ENCODE data around the gene FLRT1. TPM values are rescaled to one million over a fixed set of nuclear protein-coding genes. Genes with fewer than 3 reads are reported as not detected.

FLRT1 gene
- total and polyA plus RNA-seq, 2 of the 13 experiments (the other 11 are each of a cell fraction or from before 2014, with no cell fraction given) = 0.02 to 0.08 TPM

DNA sequence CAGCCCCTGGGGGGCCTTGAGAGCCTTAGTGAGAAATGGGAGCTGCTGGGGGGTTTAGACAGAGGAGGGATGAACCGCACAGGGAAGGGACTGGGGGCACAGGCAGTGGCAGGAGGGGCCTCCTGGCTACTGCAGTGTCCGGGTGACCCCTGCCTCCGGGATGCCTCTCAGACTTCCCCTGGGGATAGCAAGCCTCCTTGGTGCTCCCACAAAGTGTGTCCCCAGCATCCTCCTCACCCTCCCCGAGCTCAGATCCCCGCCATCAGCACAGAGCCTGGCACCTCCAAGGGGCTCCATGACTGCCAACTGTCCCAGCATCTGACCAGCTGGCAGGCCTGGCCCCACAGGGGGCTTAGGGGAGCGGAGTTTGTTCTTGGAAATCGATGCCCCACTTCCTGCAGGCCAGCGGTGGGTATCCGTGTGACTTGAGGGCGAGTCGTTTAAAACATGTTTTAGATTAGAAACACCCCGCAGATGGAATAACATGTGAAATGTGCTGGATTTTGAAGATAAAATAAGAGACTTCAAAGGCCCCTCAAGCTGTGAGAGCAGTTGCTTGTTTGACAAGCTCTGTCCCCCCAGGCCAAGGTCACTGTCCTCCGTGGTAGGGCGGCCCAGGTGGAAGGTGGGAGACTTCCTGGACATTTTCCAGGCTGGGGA lies 13.5 kb upstream of the FLRT1 start:
- intact Hi-C loops (cut with micrococcal nuclease; ENCODE audit: unreplicated experiment) (no loop called here), in situ Hi-C loops (cut with HindIII; ENCODE audit: extremely low pct_ligation_motif_present, low pct_unique_long_range_greater_than_20kb) (no loop called here)
- no peak overlapping the region; a peak in 1 of 6 replicates for H3K4me3 ChIP-seq (replicated peaks in 1 of 3; ENCODE audit: insufficient read depth in 1 of 3, low read depth in 2 of 3, low read length in 3 of 3)
- ChIA-PET CTCF (ENCODE audit: low intra/inter-chr PET ratio, low total read pairs) (no interaction called here), POLR2A (interaction anchor here (0.7 to 1.3 kb wide), 3 partner anchors 11 to 211 kb away, joined by 3 to 5 read pairs (median 3); no protein-coding TSS in a partner anchor)
- H3K79me2 ChIP-seq (ENCODE audit: insufficient read depth, low read length) = no peaks in the 10 kb centered on the region
- H3K27ac ChIP-seq (ENCODE audit: extremely low read length, insufficient read depth, low read length) = no peak overlapping the region
- DNase-seq (ENCODE audit: low spot score) (no peak), FAIRE-seq (no peak), ATAC-seq (peak; percentile 17)
- no peaks in the 10 kb centered on the region for H3K36me3 ChIP-seq (replicated peaks in 1 of 2; ENCODE audit: control insufficient read depth in 1 of 2, insufficient read depth in 2 of 2, low read length in 2 of 2)
- no peak overlapping the region for H2AFZ ChIP-seq (ENCODE audit: low read length)
- TF ChIP-seq, protein P1, sequence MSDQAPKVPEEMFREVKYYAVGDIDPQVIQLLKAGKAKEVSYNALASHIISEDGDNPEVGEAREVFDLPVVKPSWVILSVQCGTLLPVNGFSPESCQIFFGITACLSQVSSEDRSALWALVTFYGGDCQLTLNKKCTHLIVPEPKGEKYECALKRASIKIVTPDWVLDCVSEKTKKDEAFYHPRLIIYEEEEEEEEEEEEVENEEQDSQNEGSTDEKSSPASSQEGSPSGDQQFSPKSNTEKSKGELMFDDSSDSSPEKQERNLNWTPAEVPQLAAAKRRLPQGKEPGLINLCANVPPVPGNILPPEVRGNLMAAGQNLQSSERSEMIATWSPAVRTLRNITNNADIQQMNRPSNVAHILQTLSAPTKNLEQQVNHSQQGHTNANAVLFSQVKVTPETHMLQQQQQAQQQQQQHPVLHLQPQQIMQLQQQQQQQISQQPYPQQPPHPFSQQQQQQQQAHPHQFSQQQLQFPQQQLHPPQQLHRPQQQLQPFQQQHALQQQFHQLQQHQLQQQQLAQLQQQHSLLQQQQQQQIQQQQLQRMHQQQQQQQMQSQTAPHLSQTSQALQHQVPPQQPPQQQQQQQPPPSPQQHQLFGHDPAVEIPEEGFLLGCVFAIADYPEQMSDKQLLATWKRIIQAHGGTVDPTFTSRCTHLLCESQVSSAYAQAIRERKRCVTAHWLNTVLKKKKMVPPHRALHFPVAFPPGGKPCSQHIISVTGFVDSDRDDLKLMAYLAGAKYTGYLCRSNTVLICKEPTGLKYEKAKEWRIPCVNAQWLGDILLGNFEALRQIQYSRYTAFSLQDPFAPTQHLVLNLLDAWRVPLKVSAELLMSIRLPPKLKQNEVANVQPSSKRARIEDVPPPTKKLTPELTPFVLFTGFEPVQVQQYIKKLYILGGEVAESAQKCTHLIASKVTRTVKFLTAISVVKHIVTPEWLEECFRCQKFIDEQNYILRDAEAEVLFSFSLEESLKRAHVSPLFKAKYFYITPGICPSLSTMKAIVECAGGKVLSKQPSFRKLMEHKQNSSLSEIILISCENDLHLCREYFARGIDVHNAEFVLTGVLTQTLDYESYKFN (CRISPR knock-in tag; conservative IDR thresholded peaks at IDR 0.05) = 0 out of 2 replicates have a peak, but pooled peaks have one; percentile 22
- TF ChIP-seq ZNF263 (CRISPR knock-in tag; IDR thresholded peaks at IDR 0.05) = peak; percentile 70
- peak; percentile 58; the same call in 1 of the 2 replicates for TF ChIP-seq ZBTB7B (CRISPR knock-in tag; IDR thresholded peaks at IDR 0.05)
- TF ChIP-seq HNRNPL (IDR thresholded peaks at IDR 0.05; ENCODE audit: low read depth, low read length) = 0 out of 2 replicates have a peak, but pooled peaks have one; percentile 42
- TF ChIP-seq ZNF205 (CRISPR knock-in tag; IDR thresholded peaks at IDR 0.05) = no peak
- TF ChIP-seq THAP11 (CRISPR knock-in tag; IDR thresholded peaks at IDR 0.05) = no peak
- TF ChIP-seq RARA (CRISPR knock-in tag; IDR thresholded peaks at IDR 0.05) = 0 out of 2 replicates have a peak, but pooled peaks have one; percentile 24
- TF ChIP-seq, protein P2, sequence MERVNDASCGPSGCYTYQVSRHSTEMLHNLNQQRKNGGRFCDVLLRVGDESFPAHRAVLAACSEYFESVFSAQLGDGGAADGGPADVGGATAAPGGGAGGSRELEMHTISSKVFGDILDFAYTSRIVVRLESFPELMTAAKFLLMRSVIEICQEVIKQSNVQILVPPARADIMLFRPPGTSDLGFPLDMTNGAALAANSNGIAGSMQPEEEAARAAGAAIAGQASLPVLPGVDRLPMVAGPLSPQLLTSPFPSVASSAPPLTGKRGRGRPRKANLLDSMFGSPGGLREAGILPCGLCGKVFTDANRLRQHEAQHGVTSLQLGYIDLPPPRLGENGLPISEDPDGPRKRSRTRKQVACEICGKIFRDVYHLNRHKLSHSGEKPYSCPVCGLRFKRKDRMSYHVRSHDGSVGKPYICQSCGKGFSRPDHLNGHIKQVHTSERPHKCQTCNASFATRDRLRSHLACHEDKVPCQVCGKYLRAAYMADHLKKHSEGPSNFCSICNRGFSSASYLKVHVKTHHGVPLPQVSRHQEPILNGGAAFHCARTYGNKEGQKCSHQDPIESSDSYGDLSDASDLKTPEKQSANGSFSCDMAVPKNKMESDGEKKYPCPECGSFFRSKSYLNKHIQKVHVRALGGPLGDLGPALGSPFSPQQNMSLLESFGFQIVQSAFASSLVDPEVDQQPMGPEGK (CRISPR knock-in tag; IDR thresholded peaks at IDR 0.05) = 0 out of 2 replicates have a peak, but pooled peaks have one; percentile 32
- TF ChIP-seq BCL6 (CRISPR knock-in tag; IDR thresholded peaks at IDR 0.05) = 0 out of 2 replicates have a peak, but pooled peaks have one; percentile 28
- H3K4me2 ChIP-seq (ENCODE audit: low read depth, low read length) = peak overlapping the region; percentile 23; the same call in 1 of the 2 replicates
- BruUV-seq (replicated peaks) = no TSS peak
- no peak overlapping the region for H3K9ac ChIP-seq (ENCODE audit: insufficient read depth, low read depth, low read length)
- H3K9me3 ChIP-seq (ENCODE audit: low read length) = no peaks in the 10 kb centered on the region
- peaks cover 13% of the 10 kb centered on the region; the same call in 1 of the 2 replicates for H4K20me1 ChIP-seq (ENCODE audit: insufficient read depth, low read length)
- WGBS (ENCODE audit: low lambda C conversion rate) = 27% methylated on average over 12 of the region's 14 CpGs
- H3K4me1 ChIP-seq (ENCODE audit: insufficient read depth, low read length) = peaks cover 15% of the 10 kb centered on the region
- H3K27me3 ChIP-seq (ENCODE audit: control insufficient read depth in 1 of 2, insufficient read depth in 2 of 2, low read length in 2 of 2) = peaks cover 0 to 2% of the 10 kb centered on the region in 2 experiments; a peak in 1 of 5 replicates
